HG03139 (cell line): Measurements from ENCODE around the gene PCBD2.
"Not testable (repeated sequence)": the region's sequence is repeated elsewhere in the genome, so short reads cannot be mapped to it uniquely, and the experiment has no call there.

Experiments used
- ATAC-seq: cut with Tn5 transposase; IDR thresholded peaks from one replicate; pipeline ENCODE4 v1.9.1; 2021; ENCODE audit not compliant: unreplicated experiment

Gene PCBD2

DNA sequence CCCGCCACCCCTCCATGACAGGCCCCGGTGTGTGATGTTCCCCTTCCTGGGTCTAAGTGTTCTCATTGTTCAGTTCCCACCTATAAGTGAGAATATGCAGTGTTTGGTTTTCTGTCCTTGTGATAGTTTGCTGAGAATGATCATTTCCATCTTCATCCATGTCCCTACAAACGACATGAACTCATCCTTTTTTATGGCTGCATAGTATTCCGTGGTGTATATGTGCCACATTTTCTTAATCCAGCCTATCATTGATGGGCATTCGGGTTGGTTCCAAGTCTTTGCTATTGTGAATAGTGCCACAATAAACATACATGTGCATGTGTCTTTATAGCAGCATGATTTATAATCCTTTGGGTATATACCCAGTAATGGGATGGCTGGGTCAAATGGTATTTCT lies 93.1 kb downstream of the PCBD2 start:
- ATAC-seq = not testable (repeated sequence)

DNA sequence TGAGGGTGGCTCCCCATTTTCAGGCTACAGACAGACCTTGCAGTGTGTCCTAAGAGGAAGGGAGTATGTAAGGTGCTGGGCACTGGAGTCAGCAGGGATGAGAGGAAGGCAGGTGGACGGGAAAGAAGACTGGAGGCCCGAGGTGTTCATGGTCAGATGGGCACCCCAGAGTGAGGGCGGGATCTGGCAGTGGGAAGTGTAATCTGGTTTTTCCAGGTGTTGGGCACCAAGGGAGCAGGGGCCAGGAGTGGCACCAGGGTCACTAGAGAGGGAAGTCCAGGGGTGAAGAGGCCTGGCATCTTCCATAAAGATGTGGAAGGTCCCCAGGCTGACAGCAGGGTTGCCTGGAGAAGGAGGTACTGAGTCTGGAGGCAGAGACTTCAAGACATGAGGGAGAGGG lies 99.4 kb downstream of the PCBD2 start:
- no peak for ATAC-seq

DNA sequence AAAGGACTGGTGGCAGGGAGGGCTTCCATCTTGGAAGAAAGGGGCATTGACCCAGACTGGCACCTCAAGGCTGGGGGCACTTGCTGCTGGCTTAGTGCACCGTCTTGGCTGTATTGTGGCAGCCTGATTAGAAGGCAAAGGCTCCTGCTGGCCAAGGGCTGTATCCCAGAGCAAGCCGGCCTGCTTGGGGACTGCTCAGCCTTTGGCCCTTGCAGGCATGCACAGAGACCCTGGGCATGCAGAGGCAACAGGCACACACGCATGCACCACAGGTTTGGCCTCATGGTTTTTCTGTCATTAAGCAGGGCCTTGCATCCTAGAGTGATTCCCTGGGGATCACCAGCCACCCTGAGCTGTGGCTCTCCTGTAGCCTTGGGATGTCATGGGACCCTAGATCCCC lies 100.1 kb downstream of the PCBD2 start:
- no peak for ATAC-seq

DNA sequence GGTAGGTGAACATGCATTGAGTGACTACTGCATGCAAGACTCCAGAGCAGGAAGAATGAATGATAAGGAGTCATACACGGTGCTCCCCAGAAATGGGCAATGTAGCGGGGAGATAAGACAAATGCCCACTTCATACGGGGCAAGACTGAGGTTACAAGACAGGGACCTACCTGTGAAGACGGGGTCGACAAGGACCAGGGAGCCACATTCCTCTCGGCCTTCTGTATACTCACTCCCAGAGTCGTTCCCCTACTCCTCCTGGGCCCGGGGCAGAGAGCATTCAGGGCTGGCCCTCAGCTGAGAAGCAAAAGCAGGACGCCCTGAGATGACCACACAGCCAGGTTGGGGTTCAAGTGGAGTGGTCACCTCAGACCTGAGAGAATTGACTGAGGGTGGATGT lies 102.4 kb downstream of the PCBD2 start:
- no peak for ATAC-seq

DNA sequence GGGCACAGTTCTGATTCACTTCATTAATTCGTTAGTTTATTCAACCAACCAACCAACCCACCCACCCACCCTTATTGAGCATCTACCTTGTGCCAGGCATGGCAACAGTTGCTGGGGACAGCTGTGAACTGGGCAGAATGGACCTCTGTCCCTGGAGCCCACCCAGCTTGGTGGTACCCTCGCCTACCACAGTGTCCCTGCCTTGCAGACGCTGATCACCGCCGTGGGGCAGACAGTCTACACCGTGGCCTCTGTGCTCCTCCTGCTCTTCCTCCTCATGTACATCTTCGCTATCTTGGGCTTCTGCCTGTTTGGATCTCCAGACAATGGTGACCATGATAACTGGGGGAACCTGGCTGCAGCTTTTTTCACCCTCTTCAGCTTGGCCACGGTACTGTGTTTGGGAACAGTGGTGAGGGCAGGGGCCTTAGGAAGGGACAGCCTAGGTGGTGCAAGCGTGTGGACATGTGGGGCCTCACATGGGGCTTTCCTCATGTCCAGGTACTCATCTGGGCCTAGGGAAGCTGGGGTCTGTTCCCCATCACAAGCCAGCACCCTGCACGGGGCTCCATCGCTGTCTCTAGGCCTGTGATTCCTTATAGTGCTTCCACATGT lies 102.9 kb downstream of the PCBD2 start:
- ATAC-seq = no peak

DNA sequence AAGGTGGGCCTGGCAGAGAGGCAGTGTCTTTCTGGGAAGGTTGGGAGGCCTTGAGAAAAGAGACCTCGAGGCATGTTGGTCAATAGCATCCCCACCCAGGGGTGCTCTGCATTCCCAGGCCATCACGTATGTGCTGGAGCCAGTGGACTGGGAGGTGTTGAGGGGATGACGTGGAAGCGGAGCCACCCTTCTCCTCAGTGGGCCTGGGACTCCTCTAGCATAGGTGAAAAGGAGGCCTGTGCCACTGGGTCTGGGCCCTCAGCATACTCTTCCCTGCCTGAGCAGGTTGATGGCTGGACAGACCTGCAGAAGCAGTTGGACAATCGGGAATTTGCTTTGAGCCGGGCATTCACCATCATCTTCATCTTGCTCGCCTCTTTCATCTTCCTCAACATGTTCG lies 103.6 kb downstream of the PCBD2 start:
- no peak for ATAC-seq

DNA sequence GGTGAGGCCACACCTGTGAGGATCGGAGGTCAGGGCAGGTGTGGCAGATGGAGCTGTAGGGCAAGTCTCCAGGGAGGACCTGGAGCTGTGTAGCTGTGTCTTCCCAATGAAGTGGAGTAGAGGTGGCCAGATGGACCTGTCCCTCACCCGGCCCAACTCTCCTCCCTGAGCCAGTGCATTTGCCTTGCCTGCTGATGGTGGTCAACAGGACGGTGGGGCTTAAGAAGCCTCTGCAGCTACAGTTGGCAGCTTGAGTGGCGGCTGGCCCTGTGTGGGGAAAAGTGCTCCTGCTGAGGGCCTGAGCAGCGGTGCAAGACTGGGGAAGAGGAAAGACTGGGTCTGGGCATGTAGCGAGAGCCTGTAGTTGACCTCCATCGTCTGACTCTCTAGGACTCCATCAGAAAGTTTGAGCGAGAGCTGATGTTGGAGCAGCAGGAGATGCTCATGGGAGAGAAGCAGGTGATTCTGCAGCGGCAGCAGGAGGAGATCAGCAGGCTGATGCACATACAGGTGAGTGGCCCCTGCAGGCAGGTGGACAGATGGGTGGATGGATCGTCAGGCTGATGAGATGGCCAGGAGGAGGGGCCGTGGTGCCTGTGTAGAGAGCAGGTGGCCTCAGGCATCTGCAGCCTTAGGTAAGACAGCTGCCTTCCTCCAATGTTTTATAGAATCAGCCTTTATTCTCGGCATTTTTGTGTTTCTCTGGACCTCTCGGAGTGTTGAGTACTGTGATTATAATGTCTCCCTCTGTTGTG lies 104.2 kb downstream of the PCBD2 start:
- ATAC-seq = no peak

DNA sequence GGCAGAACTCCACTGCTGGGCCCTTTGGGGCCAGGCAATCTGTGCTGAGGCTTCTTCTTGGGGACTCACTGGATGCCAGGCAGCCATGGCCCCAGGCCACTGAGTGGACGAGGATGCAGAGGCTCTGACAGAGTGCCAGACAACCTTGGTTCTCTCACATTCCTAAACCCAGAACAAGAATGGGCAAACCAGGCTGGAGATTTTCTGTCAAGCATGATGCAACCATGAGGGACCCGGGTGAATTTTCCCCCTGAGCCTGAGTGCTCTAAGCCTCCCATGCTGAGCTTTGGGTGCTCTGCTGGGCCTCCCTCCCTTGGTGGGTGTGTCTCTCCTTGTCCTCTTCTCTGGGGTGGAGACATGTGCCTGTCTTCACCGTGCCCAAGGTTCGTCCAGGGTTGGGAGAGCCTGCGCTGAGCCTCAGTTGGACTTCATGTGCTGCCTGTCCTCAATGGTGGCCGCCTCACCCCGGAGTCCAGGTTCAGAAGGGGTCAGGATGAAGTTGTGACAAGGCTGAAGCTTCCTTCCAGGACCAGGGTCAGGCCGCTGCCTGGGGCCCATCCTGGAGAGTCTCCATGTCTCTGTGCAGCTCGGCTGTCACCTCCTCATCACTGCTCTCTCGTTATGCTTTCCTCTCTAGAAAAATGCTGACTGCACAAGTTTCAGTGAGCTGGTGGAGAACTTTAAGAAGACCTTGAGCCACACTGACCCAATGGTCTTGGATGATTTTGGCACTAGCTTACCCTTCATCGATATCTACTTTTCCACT lies 105.0 kb downstream of the PCBD2 start:
- ATAC-seq = no peak

DNA sequence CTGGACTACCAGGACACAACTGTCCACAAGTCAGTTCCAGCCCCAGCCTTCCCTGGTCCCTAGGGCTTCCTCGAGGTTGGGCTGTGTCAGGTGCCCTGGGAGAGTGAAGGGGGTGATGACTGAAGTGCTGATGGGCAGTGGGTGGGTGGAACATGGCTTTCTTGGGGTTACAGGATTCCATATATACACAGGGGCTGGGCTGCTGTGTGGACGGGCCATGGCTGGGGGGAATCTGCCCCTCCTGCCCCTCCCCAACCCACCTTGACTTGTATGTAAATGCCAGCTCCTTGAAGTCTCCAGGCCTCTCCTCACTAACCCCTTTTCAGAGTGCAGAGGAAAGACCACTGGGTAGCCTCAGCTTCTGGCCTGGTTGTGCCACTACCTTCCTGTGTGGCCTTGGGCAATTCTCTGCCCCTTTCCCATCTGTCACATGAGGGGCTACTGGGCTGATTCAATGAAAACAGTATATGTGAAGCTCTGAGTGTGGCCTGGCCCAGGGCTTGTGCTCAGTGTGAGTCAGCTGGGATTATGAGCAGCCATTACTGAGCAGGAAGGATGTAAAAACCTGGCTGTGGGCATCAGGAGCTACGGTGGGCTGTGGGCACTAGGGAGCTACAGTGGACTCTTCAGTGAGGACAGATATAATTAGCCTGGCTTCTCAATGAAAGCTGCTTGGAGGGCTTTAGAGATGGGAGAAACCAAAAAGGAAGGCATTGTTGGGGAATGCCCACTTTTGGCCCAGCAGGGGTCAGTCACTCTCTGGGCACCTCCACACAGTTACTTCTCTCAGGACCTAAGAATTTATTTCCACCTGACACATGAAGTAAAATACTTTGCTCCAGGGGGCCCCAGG lies 105.8 kb downstream of the PCBD2 start:
- ATAC-seq = no peak

DNA sequence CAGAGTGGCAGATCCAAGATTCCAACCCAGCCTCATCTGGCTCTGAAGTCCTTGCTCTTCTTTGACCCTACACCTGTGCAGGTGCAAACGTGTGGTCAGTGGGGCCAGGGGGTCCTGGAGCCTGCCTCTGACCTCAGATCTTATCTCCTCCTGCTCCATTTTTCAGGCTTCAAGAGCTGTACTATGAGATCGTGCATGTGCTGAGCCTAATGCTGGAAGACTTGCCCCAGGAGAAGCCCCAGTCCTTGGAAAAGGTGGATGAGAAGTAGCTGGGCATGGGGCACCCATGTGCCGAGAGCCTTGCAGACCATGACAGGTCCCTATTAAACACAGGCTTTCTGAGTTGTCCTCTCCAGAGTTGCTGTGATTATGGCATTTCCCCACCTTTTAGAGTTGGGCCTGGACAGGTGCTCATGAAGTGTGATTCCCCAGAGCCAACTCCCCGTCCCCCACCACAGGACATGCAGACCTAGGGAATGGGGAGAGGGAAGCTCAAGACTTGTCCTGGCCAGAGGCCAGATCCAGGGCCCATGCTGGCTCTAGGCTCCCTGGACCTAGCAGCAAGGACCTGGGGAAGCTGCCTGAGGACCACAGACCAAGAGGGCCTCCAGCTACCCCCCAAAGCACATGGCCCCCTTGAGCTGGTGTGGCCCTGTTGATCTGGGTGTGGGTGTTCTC lies 106.6 kb downstream of the PCBD2 start:
- ATAC-seq = no peak

DNA sequence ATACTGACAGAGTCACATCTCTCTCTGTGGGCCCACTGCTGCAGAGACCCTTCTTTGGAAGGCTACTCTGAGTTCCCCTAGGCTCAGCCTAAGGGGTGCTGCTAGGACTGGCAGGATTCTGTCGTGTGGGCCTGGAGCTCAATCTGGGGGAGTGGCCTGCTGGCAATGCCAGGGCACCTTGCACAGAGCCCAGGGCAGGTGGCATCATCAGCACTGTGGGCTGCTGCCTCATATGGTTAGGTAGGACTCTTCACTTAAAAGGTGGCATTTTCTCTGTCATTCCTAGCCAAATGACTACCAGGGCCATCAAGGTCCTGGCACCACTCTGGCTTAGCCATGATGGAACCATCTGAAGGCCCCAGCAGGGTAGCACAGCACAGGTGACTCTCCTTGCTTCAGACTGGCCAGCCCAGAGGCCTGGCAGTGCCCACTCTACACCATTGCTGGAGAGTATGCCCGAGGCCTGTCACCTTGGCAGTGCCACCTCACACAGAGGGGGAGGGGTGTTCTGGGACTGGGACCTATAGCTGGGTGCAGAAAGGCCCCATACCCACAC lies 107.2 kb downstream of the PCBD2 start:
- ATAC-seq = no peak
